Activated CD8-positive, alpha-beta T cell treated with anti-CD3 and anti-CD28 coated beads for 36 hours (primary cell): ENCODE measurements around the gene PRPS1L1. TPM values are rescaled to one million over a fixed set of nuclear protein-coding genes. Genes with fewer than 3 reads are reported as not detected.

Experiments used
- ATAC-seq: fragments of 200-7000 bp; cut with Tn5 transposase; one replicate; pipeline ENCODE4 v1.10.0; 2021; ENCODE audit warnings: mild to moderate bottlenecking, moderate library complexity
- CTCF ChIA-PET: fragments of 350-600 bp; sonication (Branson Sonifier 250); formaldehyde crosslinking; loops from one replicate; lab custom pipeline; 2021; ENCODE audit warnings: antibody characterized with exemption; lab: Charles Lee
- POLR2A ChIA-PET: fragments of 350-600 bp; sonication (Branson Sonifier 250); formaldehyde crosslinking; loops from one replicate; lab custom pipeline; 2021; ENCODE audit warnings: antibody characterized with exemption; lab: Charles Lee
- DNase-seq: peaks from one replicate; pipeline ENCODE4 v3.0.0-alpha.2; 2020
- H3K27ac Mint-ChIP-seq: one replicate; pipeline ENCODE4 v1.8.0; 2021; ENCODE audit warnings: mild to moderate bottlenecking, mixed read lengths
- H3K27me3 Mint-ChIP-seq: one replicate; pipeline ENCODE4 v1.8.0; 2021; ENCODE audit warnings: mixed read lengths
- H3K36me3 Mint-ChIP-seq: one replicate; pipeline ENCODE4 v1.8.0; 2021; ENCODE audit warnings: low read depth, mixed read lengths
- H3K4me1 Mint-ChIP-seq: one replicate; pipeline ENCODE4 v1.8.0; 2021; ENCODE audit warnings: low read depth, mixed read lengths
- H3K4me3 Mint-ChIP-seq: one replicate; pipeline ENCODE4 v1.8.0; 2021; ENCODE audit warnings: mild to moderate bottlenecking, moderate library complexity, mixed read lengths
- H3K9me3 Mint-ChIP-seq: one replicate; pipeline ENCODE4 v1.8.0; 2021; ENCODE audit warnings: mixed read lengths
- intact Hi-C: fragments of 100-400 bp; cut with micrococcal nuclease; formaldehyde crosslinking; loops from one replicate; pipeline ENCODE4 v1.10.0; 2022
- total RNA-seq, 2 experiments: library from RNA; stranded (reverse); gene quantifications; one replicate each; pipeline ENCODE4 v1.2.3, GENCODE V29; 2021
- TF ChIP-seq, protein P1 (sequence below): fragments of 200-600 bp; IDR thresholded peaks from one replicate; pipeline ENCODE4 v1.8.0; 2022; ENCODE audit warnings: antibody characterized with exemption, mild to moderate bottlenecking

The PRPS1L1 gene
- total RNA-seq, 2 experiments from 2014 or later: not detected

DNA sequence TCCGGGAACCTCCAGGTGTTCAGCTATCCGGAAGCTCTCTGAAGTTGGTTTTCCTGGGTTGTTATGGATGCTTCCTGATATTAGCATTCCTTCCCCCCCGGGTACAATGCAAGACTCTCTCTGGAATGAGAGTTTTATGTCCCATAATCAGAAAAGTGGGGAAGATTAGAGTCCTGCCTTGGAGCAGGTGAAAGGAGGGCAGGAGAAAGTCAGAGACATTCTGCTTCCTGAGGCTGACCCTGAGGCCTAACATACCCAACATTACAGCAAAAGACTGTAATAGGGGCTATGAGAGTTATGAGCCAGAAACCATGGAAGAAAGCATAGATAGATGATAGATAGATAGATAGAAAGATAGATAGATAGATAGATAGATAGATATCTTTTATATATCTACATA is 36.9 kb downstream of the PRPS1L1 start:
- Mint-ChIP-seq H3K4me3 (no peak overlapping the region), H3K27ac (no peak overlapping the region), H3K36me3 (no peaks in the 10 kb centered on the region), H3K27me3 (no peaks in the 10 kb centered on the region), H3K4me1 (no peaks in the 10 kb centered on the region), H3K9me3 (no peaks in the 10 kb centered on the region)
- intact Hi-C loops: no loop called here
- CTCF ChIA-PET: interaction anchor here (5.8 kb wide), 1 partner anchor 221 kb away, joined by 56 read pairs; no protein-coding TSS in a partner anchor
- POLR2A ChIA-PET: no interaction called here
- TF ChIP-seq, protein P1, sequence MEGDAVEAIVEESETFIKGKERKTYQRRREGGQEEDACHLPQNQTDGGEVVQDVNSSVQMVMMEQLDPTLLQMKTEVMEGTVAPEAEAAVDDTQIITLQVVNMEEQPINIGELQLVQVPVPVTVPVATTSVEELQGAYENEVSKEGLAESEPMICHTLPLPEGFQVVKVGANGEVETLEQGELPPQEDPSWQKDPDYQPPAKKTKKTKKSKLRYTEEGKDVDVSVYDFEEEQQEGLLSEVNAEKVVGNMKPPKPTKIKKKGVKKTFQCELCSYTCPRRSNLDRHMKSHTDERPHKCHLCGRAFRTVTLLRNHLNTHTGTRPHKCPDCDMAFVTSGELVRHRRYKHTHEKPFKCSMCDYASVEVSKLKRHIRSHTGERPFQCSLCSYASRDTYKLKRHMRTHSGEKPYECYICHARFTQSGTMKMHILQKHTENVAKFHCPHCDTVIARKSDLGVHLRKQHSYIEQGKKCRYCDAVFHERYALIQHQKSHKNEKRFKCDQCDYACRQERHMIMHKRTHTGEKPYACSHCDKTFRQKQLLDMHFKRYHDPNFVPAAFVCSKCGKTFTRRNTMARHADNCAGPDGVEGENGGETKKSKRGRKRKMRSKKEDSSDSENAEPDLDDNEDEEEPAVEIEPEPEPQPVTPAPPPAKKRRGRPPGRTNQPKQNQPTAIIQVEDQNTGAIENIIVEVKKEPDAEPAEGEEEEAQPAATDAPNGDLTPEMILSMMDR: no peak
- DNase-seq (no peak), ATAC-seq (no peak)

DNA sequence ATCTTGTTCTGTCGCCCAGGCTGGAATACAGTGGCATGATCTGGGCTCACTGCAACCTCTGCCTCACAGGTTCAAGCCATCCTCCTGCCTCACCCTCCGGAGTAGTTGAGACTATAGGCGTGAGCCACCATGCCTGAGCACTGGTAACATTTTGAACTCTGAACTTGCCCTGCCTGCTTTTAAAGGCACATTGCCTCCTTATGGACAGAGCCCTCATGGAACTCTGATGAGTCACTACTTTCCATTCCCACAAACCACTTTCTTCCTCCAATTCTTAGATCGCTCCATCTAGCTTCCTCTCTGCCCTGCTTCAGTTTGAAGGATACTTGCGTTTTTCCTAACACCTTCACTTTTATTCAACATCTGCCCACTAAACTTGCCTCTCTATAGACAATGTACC is 38.1 kb downstream of the PRPS1L1 start:
- Mint-ChIP-seq H3K36me3 (no peaks in the 10 kb centered on the region), H3K9me3 (no peaks in the 10 kb centered on the region), H3K27ac (no peak overlapping the region), H3K27me3 (no peaks in the 10 kb centered on the region), H3K4me3 (no peak overlapping the region), H3K4me1 (no peaks in the 10 kb centered on the region)
- ChIA-PET POLR2A (no interaction called here), CTCF (interaction anchor here (5.8 kb wide), 1 partner anchor 220 kb away, joined by 56 read pairs; no protein-coding TSS in a partner anchor)
- ATAC-seq: no peak
- TF ChIP-seq, protein P1: no peak
- no peak for DNase-seq
- intact Hi-C loops: no loop called here

DNA sequence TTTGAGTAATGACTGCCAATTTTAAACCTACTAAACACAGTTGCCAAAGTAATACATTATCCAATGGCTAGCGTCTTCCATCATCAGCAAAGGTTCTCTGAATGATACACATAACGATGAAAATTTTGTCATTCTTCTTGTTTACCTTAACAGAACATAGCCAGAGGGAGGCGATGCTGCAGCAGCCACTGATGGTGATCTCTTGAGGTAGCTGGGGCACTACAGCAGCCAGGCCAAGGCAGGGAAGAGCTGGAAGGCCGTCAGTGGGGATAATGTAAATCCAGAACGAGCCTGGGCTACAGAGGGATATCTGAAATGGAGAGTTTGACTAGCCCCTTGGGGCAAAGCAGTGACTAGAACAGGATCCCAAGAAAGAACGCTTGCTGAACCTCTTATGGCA is 38.8 kb downstream of the PRPS1L1 start:
- CTCF ChIA-PET: no interaction called here
- no peaks in the 10 kb centered on the region for H3K36me3 Mint-ChIP-seq

DNA sequence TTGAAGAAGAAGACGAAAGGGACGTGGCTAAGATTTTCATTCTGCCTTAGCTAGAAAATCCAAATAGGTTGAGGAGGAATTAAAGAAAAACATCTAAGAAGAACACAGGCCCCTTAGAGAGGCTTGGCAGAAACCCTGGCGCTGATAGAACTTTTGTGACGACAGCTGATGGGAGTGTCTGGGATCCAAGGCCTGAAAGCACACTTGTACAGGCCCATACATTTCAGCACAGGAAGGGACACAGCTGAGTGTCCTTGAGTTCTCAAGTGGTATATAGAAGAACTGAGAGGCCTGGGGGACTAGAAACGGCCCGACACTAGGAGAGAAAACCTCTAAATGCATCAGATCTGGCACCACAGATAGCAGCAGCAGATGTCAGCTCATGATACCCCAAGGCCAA is 39.5 kb downstream of the PRPS1L1 start:
- Mint-ChIP-seq H3K9me3 (no peaks in the 10 kb centered on the region), H3K36me3 (no peaks in the 10 kb centered on the region), H3K27me3 (no peaks in the 10 kb centered on the region), H3K27ac (no peak overlapping the region), H3K4me3 (no peak overlapping the region), H3K4me1 (no peaks in the 10 kb centered on the region)
- intact Hi-C loops: no loop called here
- DNase-seq (no peak), ATAC-seq (no peak)
- TF ChIP-seq, protein P1: no peak
- CTCF ChIA-PET: interaction anchor here (0.8 kb wide), 1 partner anchor 307 kb away, joined by 3 read pairs; no protein-coding TSS in a partner anchor
- POLR2A ChIA-PET: no interaction called here

More for the DNA sequence above, 38.8 kb downstream of the PRPS1L1 start:
- TF ChIP-seq, protein P1: no peak
- DNase-seq (no peak), ATAC-seq (no peak)
- no peaks in the 10 kb centered on the region for H3K9me3 Mint-ChIP-seq
- H3K27ac Mint-ChIP-seq: no peak overlapping the region
- no peaks in the 10 kb centered on the region for H3K4me1 Mint-ChIP-seq
- H3K27me3 Mint-ChIP-seq: no peaks in the 10 kb centered on the region
- POLR2A ChIA-PET: no interaction called here
- no peak overlapping the region for H3K4me3 Mint-ChIP-seq
- intact Hi-C loops: no loop called here

DNA sequence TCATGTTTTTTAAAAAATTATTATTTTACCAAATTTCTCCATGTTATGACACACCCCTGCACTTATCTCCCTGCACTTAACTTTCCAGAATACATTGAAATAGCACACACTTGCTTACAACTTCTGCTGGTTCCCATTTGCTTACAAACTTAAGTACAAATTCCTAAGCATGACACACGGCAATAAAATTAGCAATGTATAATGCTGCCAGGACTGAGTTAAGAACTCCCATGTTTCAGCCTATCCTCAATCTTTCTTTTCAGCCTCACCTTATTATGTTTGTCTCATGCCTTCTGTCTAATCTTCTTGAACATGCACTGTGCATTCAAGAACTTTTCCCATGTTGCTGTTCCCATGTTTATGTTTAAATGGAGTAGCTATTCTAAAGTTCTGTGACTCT is 40.8 kb downstream of the PRPS1L1 start:
- ChIA-PET POLR2A (no interaction called here), CTCF (interaction anchor here (1.0 kb wide), 1 partner anchor 217 kb away, joined by 3 read pairs; no protein-coding TSS in a partner anchor)
- no peaks in the 10 kb centered on the region for H3K36me3 Mint-ChIP-seq
- H3K4me3 Mint-ChIP-seq: no peak overlapping the region
- DNase-seq (no peak), ATAC-seq (no peak)
- TF ChIP-seq, protein P1: no peak
- H3K27ac Mint-ChIP-seq: no peak overlapping the region
- no peaks in the 10 kb centered on the region for H3K4me1 Mint-ChIP-seq
- no peaks in the 10 kb centered on the region for H3K27me3 Mint-ChIP-seq
- no peaks in the 10 kb centered on the region for H3K9me3 Mint-ChIP-seq
- intact Hi-C loops: no loop called here
